PC-3 (cell line): ENCODE results near the gene ZNF441. TPM values are rescaled to one million over a fixed set of nuclear protein-coding genes. Genes with fewer than 3 reads are reported as not detected.

Experiments used
- ATAC-seq: fragments of 200-7000 bp; cut with Tn5 transposase; 2 replicates; pipeline ENCODE4 v1.9.1; 2020; ENCODE audit warnings: mild to moderate bottlenecking, moderate library complexity
- BruUV-seq: library from RNA; stranded (reverse); fragments of 400-500 nt; replicated peaks from 2 replicates; lab custom pipeline; 2021; lab: Mats Ljungman, UMichigan
- CTCF ChIA-PET: fragments of 300-600 bp; sonication (Branson Sonifier 250); formaldehyde crosslinking; loops from one replicate; lab custom pipeline; 2022; ENCODE audit warnings: antibody characterized with exemption; lab: Charles Lee
- POLR2A ChIA-PET: fragments of 300-600 bp; sonication (Branson Sonifier 250); formaldehyde crosslinking; loops from one replicate; lab custom pipeline; 2022; ENCODE audit warnings: antibody characterized with exemption; ENCODE audit not compliant: unreplicated experiment; lab: Charles Lee
- DNase-seq: peaks from one replicate; pipeline ENCODE4 v3.0.0-alpha.2; 2015
- H2AFZ ChIP-seq: fragments of 300-600 bp; sonication (generic); 2 replicates; pipeline ENCODE4 v1.6.0; 2016; ENCODE audit warnings: antibody characterized with exemption, low read length
- H3F3A ChIP-seq: fragments of 300-600 bp; sonication (generic); one replicate; pipeline ENCODE4 v1.6.0; 2017; ENCODE audit warnings: antibody characterized with exemption, low read length, control low read depth, mild to moderate bottlenecking; ENCODE audit not compliant: unreplicated experiment
- H3K27ac ChIP-seq: fragments of 300-600 bp; sonication (generic); 2 replicates; pipeline ENCODE4 v1.5.1; 2016; ENCODE audit warnings: mild to moderate bottlenecking, low read length
- H3K27me3 ChIP-seq: fragments of 300-600 bp; sonication (generic); 2 replicates; pipeline ENCODE4 v1.6.1; 2016; ENCODE audit warnings: low read length, mixed read lengths
- H3K36me3 ChIP-seq: fragments of 300-600 bp; sonication (generic); 2 replicates; pipeline ENCODE4 v1.6.1; 2016; ENCODE audit warnings: low read depth, mixed run types, low read length, mixed read lengths
- H3K4me1 ChIP-seq: fragments of 300-600 bp; sonication (generic); 2 replicates; pipeline ENCODE4 v1.5.1; 2016; ENCODE audit warnings: low read length; ENCODE audit not compliant: insufficient read depth
- H3K4me2 ChIP-seq: fragments of 300-600 bp; sonication (generic); 2 replicates; pipeline ENCODE4 v1.6.0; 2016; ENCODE audit warnings: low read length
- H3K4me3 ChIP-seq: fragments of 300-600 bp; sonication (generic); 2 replicates; pipeline ENCODE4 v1.5.1; 2016; ENCODE audit warnings: mild to moderate bottlenecking, low read length, mixed read lengths
- H3K79me2 ChIP-seq: fragments of 300-600 bp; sonication (generic); 2 replicates; pipeline ENCODE4 v1.6.1; 2017; ENCODE audit warnings: low read length, mixed read lengths
- H3K9ac ChIP-seq: fragments of 300-600 bp; sonication (generic); 2 replicates; pipeline ENCODE4 v1.6.0; 2016; ENCODE audit warnings: mild to moderate bottlenecking, low read length
- H3K9me2 ChIP-seq: fragments of 300-600 bp; sonication (generic); replicated peaks from 2 replicates; pipeline ENCODE4 v1.6.1; 2016; ENCODE audit warnings: mixed run types, low read length, mixed read lengths
- H3K9me3 ChIP-seq: fragments of 300-600 bp; sonication (generic); 2 replicates; pipeline ENCODE4 v1.6.1; 2016; ENCODE audit warnings: low read length, mixed read lengths
- H4K20me1 ChIP-seq: fragments of 300-600 bp; sonication (generic); 2 replicates; pipeline ENCODE4 v1.6.1; 2016; ENCODE audit warnings: low read length, mixed read lengths
- EZH2 ChIP-seq: fragments of 300-600 bp; sonication (generic); IDR thresholded peaks from one replicate; pipeline ENCODE4 v1.6.1; 2017; ENCODE audit warnings: antibody characterized with exemption, mild to moderate bottlenecking, low read length; ENCODE audit not compliant: unreplicated experiment
- EZH2phosphoT487 ChIP-seq: fragments of 300-600 bp; sonication (generic); IDR thresholded peaks from 2 replicates; pipeline ENCODE4 v1.6.1; 2018; ENCODE audit warnings: mild to moderate bottlenecking, antibody characterized with exemption, low read length, borderline replicate concordance
- intact Hi-C: fragments of 100-400 bp; cut with micrococcal nuclease; formaldehyde crosslinking; loops from 2 replicates; pipeline ENCODE4 v1.9.0; 2023
- total RNA-seq: library from RNA; depleted of rRNA; stranded (reverse); fragments of >200 nt; gene quantifications from 2 replicates; pipeline ENCODE4 v1.2.3, GENCODE V29; 2014
- TF ChIP-seq, protein P1 (sequence below): fragments of 300-600 bp; sonication (generic); conservative IDR thresholded peaks from 2 replicates; pipeline ENCODE4 v1.5.1; 2017; ENCODE audit warnings: antibody characterized with exemption, low read depth, mild to moderate bottlenecking, low read length

ZNF441 gene
- total RNA-seq, 1 experiment from 2014 or later, result 6.9 TPM

DNA sequence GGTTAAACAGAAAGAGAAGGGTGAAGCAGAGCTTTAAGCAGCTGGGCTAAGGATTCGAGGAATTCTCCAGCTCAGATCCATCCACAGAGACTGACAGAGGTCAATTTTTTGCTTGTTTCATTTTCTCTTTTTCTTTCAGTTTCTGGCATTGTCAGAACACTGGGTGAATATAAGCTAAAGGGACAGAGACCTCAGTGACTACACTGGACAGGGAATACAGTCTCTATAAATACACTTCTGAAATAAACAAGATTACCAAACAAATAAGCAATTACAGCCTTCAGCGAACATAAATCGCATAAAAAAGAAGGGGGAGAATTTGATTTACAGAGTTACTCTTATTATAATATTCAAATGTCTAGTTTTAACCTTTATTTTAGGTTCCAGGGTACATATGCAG lies 3.7 kb upstream of the ZNF441 start:
- H3F3A ChIP-seq, result no peaks in the 10 kb centered on the region
- peaks cover 7% of the 10 kb centered on the region; the same call in 1 of the 2 replicates for H3K4me1 ChIP-seq
- H3K27me3 ChIP-seq, result no peaks in the 10 kb centered on the region
- ChIA-PET CTCF (no interaction called here), POLR2A (no interaction called here)
- H3K9me2 ChIP-seq, result no peaks in the 10 kb centered on the region
- no peak overlapping the region for H3K4me2 ChIP-seq
- H3K27ac ChIP-seq, result no peak overlapping the region
- H3K9ac ChIP-seq, result no peak overlapping the region
- no peak overlapping the region for H2AFZ ChIP-seq
- peaks cover 9% of the 10 kb centered on the region for H3K79me2 ChIP-seq
- TF ChIP-seq, protein P1, sequence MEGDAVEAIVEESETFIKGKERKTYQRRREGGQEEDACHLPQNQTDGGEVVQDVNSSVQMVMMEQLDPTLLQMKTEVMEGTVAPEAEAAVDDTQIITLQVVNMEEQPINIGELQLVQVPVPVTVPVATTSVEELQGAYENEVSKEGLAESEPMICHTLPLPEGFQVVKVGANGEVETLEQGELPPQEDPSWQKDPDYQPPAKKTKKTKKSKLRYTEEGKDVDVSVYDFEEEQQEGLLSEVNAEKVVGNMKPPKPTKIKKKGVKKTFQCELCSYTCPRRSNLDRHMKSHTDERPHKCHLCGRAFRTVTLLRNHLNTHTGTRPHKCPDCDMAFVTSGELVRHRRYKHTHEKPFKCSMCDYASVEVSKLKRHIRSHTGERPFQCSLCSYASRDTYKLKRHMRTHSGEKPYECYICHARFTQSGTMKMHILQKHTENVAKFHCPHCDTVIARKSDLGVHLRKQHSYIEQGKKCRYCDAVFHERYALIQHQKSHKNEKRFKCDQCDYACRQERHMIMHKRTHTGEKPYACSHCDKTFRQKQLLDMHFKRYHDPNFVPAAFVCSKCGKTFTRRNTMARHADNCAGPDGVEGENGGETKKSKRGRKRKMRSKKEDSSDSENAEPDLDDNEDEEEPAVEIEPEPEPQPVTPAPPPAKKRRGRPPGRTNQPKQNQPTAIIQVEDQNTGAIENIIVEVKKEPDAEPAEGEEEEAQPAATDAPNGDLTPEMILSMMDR, result no peak
- TF ChIP-seq EZH2phosphoT487 (no peak), EZH2 (no peak)
- no peak for DNase-seq
- H4K20me1 ChIP-seq, result no peaks in the 10 kb centered on the region
- H3K9me3 ChIP-seq, result peaks cover 22% of the 10 kb centered on the region
- no peak overlapping the region for H3K4me3 ChIP-seq
- intact Hi-C loops, result no loop called here
- ATAC-seq, result no peak
- H3K36me3 ChIP-seq, result no peaks in the 10 kb centered on the region; the same call in 1 of the 2 replicates
- no TSS peak for BruUV-seq

DNA sequence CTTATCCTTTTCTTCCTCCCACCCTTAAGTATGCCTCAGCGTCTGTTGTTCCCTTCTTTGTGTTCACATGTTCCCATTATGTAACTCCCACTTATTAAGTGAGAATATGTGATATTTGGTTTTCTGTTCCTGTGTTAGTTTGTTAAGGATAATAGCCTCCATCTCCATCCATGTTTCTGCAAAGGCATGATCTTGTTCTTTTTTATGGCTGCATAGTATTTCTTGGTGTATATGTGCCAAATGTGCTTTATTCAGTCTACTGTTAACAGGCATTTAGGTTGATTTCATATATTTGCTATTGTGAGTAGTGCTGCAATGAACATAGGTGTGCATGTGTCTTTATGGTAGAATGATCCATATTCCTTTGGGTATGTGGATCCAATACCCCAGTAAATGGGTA lies 3.2 kb upstream of the ZNF441 start:
- Histone ChIP-seq H3K36me3 (no peaks in the 10 kb centered on the region; the same call in 1 of the 2 replicates), H3K4me3 (no peak overlapping the region), H2AFZ (no peak overlapping the region), H3K4me2 (no peak overlapping the region), H3K27ac (no peak overlapping the region), H3K9me3 (peaks cover 22% of the 10 kb centered on the region), H3K79me2 (peaks cover 14% of the 10 kb centered on the region), H4K20me1 (no peaks in the 10 kb centered on the region), H3F3A (no peaks in the 10 kb centered on the region), H3K4me1 (peaks cover 8% of the 10 kb centered on the region; the same call in 1 of the 2 replicates), H3K9me2 (no peaks in the 10 kb centered on the region), H3K27me3 (no peaks in the 10 kb centered on the region), H3K9ac (no peak overlapping the region)
- ChIA-PET POLR2A (no interaction called here), CTCF (no interaction called here)
- intact Hi-C loops, result no loop called here
- TF ChIP-seq EZH2, result no peak
- no TSS peak for BruUV-seq
- ATAC-seq (no peak), DNase-seq (no peak)

DNA sequence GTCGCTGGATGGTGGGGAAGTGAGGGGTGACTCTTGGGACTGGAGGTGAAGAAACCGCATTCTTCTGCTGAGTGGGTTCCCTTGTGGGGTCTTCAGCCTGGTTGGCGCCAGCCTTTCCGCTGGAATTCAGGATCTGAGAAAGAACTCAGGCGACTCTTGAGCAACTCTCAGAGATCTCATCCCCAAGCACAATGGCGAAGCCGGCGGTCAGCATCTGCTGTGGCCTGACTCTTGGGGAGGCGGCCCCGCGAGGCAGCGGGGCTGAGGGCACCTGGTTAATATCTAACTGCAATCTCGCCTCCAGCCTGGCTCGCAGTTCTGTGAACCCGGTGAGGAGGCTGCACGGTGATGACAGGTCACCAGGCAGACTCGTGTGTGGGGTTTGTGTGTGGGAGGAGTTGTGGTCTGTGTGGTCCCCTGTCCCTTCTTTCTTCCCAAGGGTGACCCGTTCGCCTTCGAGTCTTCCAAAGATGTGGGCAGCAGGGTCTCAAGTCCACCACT lies 883 bp downstream of the ZNF441 start:
- POLR2A ChIA-PET, result no interaction called here
- H3K36me3 ChIP-seq, result peaks cover 23% of the 10 kb centered on the region; the same call in 1 of the 2 replicates

More for the DNA sequence above, 883 bp downstream of the ZNF441 start:
- H3K4me2 ChIP-seq, result peak overlapping the region; percentile 92
- peak overlapping the region; percentile 89 for H2AFZ ChIP-seq
- peak; percentile 43 for DNase-seq
- H3K9me3 ChIP-seq, result peaks cover 14% of the 10 kb centered on the region; the same call in 1 of the 2 replicates
- no peaks in the 10 kb centered on the region for H4K20me1 ChIP-seq
- no peaks in the 10 kb centered on the region for H3F3A ChIP-seq
- CTCF ChIA-PET, result no interaction called here
- H3K27me3 ChIP-seq, result no peaks in the 10 kb centered on the region
- H3K9ac ChIP-seq, result peak overlapping the region; percentile 81
- H3K4me3 ChIP-seq, result peak overlapping the region; percentile 77
- H3K27ac ChIP-seq, result peak overlapping the region; percentile 49
- peak; percentile 17 for ATAC-seq
- TSS peak; percentile 34 for BruUV-seq
- H3K4me1 ChIP-seq, result peaks cover 8% of the 10 kb centered on the region; the same call in 1 of the 2 replicates
- TF ChIP-seq EZH2, result no peak
- TF ChIP-seq, protein P1, result no peak
- TF ChIP-seq EZH2phosphoT487, result no peak
- no peaks in the 10 kb centered on the region for H3K9me2 ChIP-seq
- peaks cover 22% of the 10 kb centered on the region for H3K79me2 ChIP-seq
- intact Hi-C loops, result loop anchor here (1.0 kb wide), 1 partner anchor 67 kb away; no protein-coding TSS in a partner anchor
